ENCODE data around the gene EPB41L1.

EPB41L1 gene

DNA sequence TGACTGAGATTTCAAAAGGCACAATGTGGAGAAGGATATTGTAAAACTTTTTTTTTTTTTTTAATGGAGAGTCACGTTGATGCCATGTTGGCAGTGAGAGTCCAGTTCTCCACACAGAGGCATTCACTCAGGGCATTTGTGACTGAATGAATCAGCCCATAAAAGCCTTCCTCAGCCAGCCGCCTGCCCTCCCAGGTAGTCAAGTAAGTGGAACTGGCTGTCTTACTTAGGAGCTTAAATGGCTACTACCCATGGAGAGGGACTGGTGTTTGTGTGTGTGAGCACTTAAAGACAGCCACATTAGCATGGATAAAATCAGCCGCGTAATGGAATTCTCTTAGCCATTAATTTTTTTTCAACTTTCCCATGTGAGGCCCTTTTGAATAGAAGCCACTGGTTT is 94.3 kb downstream of the EPB41L1 start:
- H3K4me3 ChIP-seq (replicated peaks; ENCODE audit: low read depth, low read length): no peak overlapping the region
- no peak for DNase-seq (ENCODE audit: low read depth)
- TF ChIP-seq, protein P1, sequence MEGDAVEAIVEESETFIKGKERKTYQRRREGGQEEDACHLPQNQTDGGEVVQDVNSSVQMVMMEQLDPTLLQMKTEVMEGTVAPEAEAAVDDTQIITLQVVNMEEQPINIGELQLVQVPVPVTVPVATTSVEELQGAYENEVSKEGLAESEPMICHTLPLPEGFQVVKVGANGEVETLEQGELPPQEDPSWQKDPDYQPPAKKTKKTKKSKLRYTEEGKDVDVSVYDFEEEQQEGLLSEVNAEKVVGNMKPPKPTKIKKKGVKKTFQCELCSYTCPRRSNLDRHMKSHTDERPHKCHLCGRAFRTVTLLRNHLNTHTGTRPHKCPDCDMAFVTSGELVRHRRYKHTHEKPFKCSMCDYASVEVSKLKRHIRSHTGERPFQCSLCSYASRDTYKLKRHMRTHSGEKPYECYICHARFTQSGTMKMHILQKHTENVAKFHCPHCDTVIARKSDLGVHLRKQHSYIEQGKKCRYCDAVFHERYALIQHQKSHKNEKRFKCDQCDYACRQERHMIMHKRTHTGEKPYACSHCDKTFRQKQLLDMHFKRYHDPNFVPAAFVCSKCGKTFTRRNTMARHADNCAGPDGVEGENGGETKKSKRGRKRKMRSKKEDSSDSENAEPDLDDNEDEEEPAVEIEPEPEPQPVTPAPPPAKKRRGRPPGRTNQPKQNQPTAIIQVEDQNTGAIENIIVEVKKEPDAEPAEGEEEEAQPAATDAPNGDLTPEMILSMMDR (IDR thresholded peaks at IDR 0.05; ENCODE audit: low read length, missing control alignments): no peak

DNA sequence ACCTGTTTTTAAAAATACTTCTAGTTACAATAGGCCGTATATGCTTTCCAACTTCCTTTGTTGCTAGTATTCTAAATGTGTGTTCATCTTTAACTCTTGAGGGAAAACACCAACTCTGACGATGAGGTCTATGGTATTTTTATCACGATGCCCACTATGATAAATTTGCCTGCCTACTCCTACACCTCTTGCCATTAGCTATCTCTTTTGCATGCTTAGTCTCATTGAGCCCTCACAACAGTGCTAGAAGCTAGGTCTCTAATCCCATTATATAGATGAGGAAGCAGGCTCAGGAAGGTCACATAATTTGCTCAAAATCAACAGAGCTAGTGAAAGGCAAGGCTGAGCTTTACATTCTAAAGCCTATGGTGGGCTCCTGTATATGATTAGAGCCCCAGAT is 94.9 kb downstream of the EPB41L1 start:
- no peak overlapping the region for H3K4me3 ChIP-seq (replicated peaks; ENCODE audit: low read depth, low read length)
- no peak for DNase-seq (ENCODE audit: low read depth)
- TF ChIP-seq, protein P1 (IDR thresholded peaks at IDR 0.05; ENCODE audit: low read length, missing control alignments): no peak

DNA sequence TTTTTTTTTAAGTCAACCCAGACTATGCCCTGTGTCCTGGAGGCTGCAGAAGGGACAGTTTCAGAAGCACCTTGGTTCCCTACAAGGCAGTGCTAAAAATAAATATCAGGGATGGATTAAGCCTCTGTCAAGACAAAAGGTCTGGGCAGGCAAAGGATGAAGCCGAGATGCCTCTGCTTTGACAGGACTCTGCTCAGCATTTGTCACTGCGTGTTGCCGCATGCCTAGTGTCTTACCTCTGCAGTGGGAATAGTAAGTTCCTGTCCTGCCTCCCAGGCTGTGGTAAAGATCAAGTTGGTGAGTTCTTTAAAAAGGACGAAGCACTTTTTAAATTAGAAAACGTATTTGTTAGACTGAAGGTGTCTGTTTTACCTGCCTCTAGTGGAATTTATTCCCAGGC is 96.9 kb downstream of the EPB41L1 start:
- TF ChIP-seq, protein P1 (IDR thresholded peaks at IDR 0.05; ENCODE audit: low read length, missing control alignments): no peak
- no peak overlapping the region for H3K4me3 ChIP-seq (replicated peaks; ENCODE audit: low read depth, low read length)
- no peak for DNase-seq (ENCODE audit: low read depth)

DNA sequence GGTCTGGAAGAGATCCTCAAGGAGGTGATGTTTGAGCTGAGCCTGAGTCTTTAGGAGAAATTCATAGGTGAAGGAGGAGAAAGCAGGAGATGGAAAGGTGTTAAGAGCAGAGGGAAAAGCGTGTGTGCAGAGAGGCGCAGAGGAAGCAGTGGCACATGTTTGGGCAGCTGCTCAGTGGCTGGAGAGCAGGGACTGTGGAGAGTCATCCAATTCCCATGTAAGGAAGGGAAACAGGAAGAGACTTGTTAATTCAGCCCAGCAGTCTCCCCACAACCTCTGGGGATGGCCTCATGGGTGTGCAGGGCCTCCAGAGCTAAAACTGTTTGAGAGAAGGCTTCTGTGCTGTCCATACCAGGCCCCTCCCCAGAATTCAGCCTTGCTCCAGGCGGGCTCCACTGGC is 98.0 kb downstream of the EPB41L1 start:
- H3K4me3 ChIP-seq (replicated peaks; ENCODE audit: low read depth, low read length): no peak overlapping the region
- no peak for DNase-seq (ENCODE audit: low read depth)

DNA sequence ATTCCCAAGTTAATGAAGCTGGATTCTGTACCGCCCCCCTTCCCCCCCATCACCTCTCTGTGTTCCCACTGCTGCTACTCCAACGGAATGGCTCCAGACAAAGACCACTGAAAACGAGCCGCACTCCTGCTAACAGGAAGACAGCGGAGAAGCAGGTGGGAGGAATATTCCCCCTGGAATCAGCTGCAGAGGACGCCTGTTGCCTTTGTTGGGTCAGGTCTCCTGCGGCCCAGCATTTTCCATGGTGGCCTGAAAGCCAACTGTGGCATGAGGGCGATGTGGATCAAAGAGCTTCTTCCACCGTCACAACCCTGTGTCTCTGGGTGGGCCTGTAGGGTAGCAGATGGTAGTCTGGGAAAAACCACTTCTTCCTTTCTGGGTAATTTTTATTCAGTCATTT is 98.5 kb downstream of the EPB41L1 start:
- no peak for DNase-seq (ENCODE audit: low read depth)
- TF ChIP-seq, protein P1 (IDR thresholded peaks at IDR 0.05; ENCODE audit: low read length, missing control alignments): no peak
- H3K4me3 ChIP-seq (replicated peaks; ENCODE audit: low read depth, low read length): no peak overlapping the region

More for the DNA sequence above, 98.0 kb downstream of the EPB41L1 start:
- TF ChIP-seq, protein P1 (IDR thresholded peaks at IDR 0.05; ENCODE audit: low read length, missing control alignments): no peak

DNA sequence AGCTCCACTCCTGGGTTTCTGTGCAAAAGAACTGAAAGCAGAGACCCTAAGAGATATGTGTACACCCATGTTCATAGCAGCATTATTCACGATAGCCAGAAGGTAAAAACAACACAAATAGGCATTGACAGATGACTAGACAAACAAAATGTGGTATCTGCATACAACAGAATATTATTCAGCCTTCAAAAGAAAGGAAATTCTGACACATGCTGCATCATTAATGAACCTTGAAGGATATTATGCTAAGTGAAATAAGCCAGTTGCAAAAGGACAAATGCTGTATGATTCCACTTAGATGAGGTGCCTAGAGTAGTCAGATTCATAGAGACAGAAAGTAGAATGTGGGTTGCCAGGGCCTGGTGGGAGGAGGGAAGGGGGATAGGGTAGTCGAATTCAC is 99.5 kb downstream of the EPB41L1 start:
- TF ChIP-seq, protein P1 (IDR thresholded peaks at IDR 0.05; ENCODE audit: low read length, missing control alignments): no peak
- no peak overlapping the region for H3K4me3 ChIP-seq (replicated peaks; ENCODE audit: low read depth, low read length)
- DNase-seq (ENCODE audit: low read depth): no peak

DNA sequence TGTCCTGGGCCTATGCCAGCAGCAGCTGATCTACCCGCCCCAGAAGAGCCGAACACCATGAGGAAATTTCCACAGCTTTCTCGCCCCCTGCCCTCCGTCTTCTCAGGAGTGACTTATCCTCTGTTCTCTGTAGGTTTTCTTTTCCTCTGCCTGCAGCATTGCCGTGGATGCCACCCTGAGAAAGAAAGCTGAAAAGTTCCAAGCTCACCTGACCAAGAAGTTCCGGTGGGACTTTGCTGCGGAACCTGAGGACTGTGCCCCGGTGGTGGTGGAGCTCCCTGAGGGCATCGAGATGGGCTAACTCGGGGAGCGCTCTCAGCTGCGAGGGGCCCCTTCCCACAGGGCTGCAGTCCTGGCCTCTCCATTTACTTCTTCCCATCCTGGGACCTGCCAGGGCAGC is 100.9 kb downstream of the EPB41L1 start:
- H3K4me3 ChIP-seq (replicated peaks; ENCODE audit: low read depth, low read length): no peak overlapping the region
- TF ChIP-seq, protein P1 (IDR thresholded peaks at IDR 0.05; ENCODE audit: low read length, missing control alignments): no peak
- no peak for DNase-seq (ENCODE audit: low read depth)

All from fibroblast of pulmonary artery (primary cell).